Limb (tissue), 2 donors: ENCODE data around the gene DDX56.

Source experiments
- DNase-seq, 2 donors: peaks; one replicate each; pipeline ENCODE4 v3.0.0-alpha.2; 2016; ENCODE audit errors: extremely low spot score in 2 of 2

Gene DDX56

DNA sequence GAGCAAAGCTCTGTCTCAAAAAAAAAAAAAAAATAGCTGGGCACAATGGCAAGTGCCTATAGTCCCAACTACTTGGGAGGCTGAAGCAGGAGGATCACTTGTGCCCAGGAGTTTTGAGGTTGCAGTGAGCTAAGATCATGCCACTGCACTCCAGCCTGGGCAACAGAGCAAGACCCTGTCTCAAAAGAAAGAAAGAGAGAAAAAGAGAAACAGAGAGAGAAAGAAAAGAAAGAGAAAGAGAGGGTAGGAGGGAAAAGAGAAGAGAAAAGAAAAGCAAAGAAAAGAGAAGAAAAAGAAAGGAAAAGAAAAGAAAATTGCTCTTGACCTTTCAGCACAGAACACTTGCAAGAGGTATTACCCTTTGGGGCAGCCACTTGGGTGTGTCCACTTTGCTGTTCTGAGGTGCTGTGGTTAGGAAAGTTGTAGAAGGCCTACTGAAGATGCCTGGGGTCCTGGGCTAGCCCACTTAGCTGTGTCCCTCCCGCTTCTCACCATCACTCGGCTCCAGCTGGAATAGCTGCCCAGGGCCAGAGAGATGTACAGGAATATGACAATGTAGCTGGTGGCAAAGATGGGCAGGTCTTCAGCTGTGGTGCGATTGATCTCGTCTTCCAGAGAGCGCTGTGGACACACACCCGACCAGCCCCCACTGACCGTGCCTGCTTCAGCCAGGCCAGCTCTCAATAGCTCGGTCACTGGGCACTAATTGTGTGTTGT, 38.2 kb downstream of the DDX56 start:
- no peak for DNase-seq

DNA sequence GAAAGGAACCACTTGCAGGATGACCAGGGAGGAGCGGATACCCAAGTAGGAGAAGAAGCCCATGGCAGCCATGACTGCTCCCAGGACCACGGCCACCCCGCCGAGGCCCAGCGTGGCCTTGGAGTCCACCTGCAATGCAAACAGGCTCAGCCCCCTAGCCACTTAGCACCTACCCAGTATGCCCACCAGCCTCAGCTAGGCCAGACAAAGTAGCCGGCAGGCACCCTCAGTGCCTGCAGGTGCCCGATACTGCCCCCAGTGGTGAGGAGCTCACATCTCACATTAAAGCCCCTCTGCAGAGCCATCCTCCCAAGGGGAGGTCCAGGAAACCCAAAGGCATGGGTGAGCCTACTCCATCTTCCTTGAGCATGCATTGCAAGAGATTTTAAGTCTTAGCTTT, 39.2 kb downstream of the DDX56 start:
- no peak for DNase-seq

DNA sequence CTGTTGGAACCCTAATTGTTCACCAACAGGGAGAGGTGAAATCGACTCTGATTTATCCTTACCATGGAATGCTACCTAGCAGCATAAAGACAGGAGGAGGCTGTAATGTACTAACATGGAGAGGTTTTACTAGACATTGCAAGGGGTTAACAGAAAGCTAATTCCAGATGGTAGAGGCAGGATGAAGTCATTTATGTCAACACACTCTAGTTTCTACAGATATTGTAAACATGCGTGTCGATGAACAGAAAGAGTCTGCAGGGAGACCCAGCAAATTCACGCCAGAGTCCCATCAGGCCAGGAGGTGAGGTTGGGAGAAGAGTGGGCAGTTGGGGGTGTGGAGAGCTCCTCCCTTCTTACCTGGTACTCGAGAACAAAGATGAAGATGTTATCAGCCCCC, 39.6 kb downstream of the DDX56 start:
- no peak for DNase-seq

DNA sequence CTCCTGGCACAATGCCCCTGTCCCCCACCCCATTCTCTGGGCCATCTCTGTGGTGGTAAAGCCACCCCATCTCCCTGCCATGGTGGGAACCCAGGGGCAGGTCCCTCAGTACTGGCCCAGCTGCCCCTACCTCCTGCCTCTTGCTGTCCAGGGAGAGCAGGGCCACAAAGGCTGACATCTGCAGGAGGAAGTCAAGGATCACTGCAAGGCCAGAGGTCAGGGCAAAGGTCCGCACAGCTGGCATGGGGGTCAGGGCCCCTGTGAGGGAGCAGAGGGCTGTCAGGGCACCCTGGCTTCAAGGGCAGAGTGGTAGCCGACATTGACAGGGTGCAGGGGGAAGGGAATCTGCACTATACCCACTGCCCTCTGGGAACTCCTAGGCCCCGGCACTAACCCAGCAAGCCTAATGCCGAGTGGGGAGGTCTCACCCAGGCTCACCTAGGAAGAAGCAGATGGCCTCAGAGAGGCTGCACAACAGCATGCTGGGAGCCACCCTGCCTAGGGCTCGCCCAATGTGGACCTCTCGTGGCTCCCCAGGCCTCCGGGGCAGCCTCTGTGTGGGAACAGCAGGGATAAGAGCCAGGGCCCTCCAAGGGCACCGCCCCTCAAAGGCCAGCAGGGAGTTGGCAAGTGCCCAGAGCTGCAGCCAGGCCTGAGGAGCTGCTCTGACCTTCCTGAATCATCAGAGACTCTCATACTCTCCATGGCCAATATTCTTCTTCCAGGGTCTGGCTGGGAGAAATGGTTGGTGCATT, 40.2 kb downstream of the DDX56 start:
- no peak for DNase-seq

DNA sequence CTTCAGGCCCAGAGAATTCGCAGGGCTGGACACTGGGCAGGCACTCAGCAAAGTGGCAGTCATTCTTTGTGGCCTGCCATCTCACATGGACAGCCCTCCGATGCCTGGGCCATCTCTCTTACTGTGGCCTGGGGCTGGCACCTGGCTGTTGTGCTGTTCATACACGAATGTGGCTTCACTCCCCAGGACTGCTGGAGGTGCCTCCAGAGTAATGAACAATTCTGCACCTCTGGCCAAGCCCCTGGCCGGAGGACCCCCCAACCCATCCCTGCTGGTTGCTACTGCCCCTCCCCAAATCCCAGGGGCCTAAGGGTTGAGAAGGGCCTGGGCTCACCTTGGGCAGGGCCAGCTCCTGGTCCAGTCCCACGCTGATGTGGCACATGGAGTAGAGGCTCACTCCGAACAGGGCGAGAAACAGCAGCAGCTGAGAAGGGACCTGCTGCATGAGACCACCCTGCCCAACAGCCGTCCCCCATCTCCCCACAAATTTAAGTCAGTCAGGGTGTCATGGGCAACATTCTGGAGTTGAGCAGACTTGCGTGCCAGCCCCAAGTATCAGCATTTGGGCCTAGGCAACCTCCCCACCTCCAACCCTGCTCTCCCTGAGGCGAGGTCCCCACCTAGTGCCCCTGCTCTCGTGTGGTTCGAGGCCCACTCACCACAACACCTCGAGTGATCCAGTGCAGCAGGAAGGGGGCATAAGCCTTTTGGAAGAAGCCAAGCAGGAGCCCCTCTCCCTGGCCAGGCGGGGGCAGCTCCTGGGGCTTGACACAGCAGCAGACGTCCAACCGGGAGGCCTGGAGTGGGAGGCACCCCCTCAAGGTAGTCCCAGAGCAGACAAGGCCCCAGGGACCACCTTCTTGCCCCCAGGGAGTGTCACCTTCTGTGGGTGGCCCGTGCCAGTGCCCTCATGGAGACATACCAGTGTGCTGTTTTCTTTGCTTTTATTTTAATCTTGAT, 42.0 kb downstream of the DDX56 start:
- no peak for DNase-seq

DNA sequence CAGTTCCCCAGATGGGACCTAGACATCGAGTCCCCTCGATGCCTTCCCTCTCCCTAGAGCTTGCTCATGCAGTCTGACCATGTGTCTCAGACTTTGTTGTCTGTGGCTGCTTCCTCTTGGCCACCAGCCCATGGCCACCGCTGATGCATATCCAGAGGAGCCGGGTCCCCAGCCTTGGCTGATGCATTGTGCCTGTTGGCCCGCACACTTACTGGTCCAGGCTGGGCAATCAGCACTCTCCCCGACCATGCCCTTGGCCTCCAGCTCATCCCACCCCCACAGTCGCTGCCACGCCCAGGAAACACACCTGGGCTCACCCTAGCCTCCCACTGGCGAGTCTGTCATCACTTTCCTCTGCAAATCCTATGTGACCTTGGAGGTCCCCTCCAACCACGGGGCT, 42.7 kb downstream of the DDX56 start:
- no peak for DNase-seq

DNA sequence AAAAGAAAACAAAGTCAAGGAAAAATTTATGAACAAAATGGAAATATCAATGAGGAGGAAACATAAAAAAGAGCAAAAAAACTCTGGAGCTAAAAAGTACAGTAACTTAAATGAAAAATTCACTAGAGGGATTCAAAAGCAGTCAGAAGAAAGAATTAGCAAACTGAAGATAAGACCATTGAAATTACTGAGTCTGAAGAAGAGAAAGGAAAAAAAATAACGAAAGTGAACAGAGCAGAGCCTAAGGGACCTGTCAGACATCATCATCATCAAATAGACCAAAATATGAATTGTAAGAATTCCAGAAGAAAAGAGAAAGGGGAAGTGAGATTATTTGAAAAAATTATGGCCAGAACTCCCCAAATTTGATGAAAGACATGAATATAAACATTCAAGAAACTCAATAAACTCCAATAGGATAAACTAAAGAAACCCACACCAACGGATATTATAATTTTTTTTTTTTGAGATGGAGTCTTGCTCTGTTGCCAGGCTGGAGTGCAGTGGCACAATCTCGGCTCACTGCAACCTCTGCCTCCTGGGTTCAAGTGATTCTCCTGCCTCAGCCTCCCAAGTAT, 48.8 kb downstream of the DDX56 start:
- DNase-seq: no peak

DNA sequence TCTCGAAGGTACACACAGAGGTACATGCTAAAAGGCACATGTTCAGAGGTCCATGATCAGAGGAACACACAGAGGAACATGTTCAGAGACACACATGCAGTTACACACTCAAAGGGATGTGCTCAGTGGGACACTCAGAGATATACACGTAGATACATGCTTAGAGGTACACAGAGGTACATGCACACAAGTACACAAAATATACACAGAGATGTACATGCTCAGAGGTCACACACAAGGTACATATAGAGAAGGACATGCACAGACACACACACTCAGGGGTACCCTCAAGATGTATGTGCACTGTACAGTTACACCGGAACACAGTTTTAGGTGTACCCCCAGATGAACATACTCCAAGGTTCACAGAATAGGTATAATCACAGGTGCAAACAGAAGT, 51.4 kb downstream of the DDX56 start:
- DNase-seq: no peak

DNA sequence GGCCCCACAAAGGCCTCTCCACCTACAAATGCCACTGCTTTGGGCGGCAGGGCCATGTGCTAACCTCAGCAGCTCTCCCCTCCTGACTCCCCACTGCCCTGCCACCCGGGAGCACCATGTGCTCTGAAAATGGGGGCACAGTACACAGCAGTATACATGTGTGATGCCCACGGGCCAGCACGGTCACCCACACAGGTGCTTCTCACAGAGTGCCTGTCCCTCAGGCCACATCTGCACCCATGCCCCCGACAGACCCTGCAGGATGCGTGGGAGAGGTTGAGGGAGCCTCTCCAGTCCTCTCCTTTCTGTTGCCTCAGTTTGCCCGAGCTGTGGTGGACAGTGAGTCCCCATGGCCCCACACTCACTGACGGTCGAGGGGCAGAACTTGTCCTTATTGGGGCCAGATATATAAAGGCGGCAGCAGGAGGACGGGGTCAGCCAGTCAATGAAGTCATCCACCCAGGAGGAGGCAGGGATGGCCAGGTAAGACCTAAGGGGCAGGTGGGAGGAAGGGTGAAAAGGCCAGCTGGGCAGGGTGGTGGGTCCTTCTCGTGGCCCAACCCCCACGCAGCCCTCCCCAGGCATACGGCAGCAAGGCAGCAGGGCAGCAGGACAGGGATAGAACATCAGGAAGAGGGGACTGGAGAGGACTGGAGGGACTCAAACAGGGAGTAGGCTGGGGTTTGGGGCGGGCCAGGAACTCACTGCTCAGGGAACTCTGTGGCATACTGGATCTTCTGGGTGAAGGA, 52.2 kb downstream of the DDX56 start:
- DNase-seq: no peak

DNA sequence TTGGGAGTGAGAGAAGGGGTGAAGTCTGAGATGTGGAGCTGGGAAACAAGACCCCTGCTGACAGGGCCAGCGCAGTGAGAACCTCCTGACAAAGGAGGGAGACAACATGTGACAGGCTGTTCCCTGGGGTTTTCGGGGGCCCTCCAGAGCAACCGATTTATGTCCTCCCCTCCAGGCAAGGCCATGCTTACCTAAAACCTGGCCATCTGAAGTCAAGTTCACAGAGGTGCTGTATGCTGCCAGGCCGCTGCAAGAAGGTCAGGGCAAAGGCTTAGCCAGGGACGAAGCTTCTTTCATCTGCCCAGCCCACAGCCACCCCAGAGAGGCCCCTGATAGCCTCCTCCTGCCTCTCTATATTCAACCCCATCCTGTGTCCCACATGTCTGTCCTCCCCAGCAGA, 53.1 kb downstream of the DDX56 start:
- no peak for DNase-seq

DNA sequence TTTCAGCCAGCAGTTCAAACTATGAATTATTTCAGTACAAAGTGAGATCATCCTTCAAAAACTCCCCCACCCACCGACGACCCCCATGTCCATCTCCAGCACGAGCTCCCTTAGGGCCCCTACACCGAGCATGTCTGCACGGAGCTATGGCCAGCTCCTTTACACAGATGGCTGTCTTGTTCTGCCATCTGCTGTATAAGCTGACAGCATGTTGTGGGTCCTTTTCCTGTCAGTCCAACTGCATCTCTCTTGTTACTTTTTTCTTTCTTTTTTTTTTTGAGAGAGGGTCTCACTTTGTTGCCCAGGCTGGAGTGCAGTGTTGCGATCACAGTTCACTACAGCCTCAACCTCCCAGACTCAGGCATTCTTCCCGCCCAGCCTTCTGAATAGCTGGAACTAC, 54.2 kb downstream of the DDX56 start:
- DNase-seq: no peak

DNA sequence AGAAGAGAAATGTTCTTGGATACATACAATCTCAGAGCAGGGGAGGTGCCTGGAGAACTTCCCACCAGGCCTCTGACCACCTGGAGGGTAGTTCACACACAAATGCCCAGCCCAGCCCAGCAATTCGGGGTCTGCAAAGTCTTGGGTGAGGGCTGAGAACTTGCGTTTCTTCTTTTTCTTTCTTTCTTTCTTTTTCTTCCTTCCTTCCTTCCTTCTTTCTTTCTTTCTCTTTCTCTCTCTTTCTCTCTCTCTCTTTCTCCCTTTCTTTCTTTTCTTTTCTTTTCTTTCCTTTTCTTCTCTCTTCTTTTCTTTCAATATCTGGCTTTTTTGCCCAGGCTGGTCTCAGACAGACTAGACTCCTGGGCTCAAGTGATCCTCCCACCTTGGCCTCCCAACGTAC, 54.9 kb downstream of the DDX56 start:
- no peak for DNase-seq

DNA sequence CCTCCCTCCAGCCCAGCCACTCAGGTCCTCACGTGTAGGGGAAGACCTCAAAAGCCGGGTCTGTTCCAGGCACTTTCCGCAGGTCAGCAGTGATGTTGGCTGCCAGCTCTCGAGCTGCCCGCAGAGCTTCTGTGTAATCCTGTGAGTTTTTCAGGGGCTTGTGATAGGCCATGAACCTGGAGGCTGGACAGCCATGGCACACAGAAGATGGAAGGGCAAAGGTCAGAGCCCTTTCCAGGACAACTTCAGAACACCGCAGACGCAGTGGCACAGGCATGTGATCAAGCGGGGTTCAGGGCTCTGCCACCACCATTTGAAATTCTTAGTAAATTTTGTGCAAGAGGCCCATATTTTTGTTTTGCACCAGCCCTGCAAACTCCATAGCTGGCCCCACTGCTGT, 56.5 kb downstream of the DDX56 start:
- DNase-seq: no peak
